HG03060 (cell line): ENCODE data around the gene GRM4.

Experiments used
- ATAC-seq: cut with Tn5 transposase; IDR thresholded peaks from one replicate; pipeline ENCODE4 v1.9.1; 2021; ENCODE audit warnings: low read depth, moderate number of reproducible peaks; ENCODE audit not compliant: unreplicated experiment

Gene GRM4

DNA sequence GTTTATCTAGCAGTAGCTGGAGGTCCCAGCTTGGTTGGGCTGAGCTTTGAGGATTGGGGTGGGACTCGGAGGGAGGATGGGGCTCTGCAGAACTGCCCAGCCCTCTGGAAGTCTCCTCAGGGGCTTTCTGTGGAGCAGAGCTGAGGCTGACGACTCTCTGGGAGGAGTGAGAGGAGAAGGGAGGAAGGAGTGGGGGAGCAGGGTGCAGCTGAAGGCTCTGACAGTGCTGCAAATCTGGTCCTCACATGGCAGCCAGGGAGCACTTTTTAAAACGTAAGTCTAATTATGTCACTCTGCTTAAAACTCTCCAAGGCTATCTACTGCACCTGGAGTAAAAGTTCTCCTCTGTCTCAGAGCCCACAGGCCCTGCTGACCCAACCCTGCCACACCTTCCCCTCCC lies 32.4 kb downstream of the GRM4 start:
- no peak for ATAC-seq

DNA sequence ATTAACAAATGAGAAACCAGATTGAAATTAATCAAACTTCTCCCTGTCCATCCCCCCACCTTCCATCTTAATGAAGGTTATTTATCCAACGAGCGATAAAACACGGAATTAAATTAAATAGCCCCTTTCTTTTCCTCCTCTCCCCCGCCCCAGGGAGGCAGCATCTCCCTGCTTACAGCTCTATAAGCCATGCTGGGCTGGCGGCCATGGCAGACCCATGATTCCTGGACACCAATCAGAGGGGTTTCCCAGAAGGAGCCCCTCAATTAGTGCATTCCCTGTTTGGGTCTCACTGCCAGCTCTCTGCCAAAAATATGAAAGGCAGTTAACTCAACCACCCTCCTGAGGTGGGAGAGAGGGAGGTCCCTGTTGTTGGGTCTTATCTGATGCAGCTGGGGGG lies 33.8 kb downstream of the GRM4 start:
- ATAC-seq = no peak

DNA sequence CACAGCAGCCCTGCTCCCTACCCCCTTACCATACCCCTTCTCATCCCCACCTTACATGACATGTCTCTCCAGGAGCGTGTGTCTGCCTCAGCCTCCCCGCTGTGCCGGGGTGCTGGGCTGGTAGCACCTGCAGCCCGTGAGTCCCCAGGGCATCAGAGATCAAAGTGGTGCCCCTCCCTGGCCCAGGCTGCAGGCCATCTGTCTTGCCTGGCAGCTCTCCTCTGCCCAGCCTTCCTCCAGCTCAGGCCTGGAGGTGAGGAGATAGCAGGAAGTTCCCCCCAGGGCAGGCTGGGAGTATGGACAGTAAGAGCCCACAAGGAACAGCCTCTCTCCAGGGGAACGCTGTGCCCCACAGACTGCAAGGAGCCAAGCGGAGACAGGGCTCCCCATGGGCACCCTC lies 35.3 kb downstream of the GRM4 start:
- ATAC-seq = no peak

DNA sequence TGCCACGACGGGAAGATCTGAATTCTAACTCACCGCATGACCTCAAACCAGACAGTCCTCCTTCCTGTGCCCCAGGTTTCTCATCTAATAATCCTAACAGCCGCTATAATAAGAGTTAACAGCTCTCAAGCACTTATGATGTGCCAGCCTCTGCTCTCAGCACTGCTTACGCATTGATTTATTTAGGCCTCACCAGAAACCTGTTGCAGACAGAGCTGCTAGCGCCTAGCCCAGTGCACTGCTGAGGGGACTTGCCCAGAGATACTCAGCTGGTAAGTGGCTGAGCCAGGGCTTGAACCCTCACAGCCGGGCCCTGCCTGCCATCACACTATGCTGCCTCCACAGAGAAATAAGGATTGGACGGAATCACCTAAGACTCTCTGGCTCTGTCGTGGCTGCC lies 37.7 kb downstream of the GRM4 start:
- no peak for ATAC-seq

DNA sequence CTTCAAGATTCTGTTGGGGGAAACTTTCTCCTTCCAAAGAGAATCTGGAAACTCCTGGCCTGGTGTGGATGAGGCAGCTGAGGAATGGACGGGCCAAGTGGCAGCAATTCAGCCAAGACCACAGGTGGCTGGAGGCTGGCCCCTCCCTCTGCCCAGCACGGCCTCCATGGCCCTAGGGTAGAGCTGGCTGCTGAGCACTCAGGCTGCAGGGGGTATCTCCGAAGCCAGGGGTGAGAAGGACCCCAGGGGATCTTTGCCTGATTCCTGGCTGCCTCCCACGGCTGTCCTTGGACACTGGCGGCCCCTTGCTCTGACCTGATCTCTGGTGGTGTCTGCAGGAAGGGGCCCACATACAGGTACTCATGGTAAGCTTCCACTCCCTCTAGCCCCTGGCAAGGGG lies 39.0 kb downstream of the GRM4 start:
- no peak for ATAC-seq

DNA sequence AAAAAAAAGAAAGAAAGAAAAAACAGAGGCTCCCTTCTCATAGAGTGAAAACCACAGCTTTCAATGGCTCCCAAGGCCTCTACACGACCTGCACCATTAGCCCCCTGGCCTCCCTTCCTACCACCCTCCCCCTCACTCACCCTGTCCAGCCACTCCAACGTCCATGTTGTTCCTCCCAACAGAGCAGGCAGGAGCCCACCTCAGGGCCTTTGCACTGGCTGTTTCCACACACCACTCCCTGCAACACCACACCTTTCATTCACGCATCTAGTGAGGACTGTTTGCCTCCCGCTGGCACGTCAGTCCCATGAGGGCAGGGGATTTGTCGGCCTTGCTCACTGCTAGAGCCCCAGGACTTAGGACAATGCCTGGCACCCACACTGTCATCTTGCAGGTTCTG lies 39.5 kb downstream of the GRM4 start:
- ATAC-seq = no peak

DNA sequence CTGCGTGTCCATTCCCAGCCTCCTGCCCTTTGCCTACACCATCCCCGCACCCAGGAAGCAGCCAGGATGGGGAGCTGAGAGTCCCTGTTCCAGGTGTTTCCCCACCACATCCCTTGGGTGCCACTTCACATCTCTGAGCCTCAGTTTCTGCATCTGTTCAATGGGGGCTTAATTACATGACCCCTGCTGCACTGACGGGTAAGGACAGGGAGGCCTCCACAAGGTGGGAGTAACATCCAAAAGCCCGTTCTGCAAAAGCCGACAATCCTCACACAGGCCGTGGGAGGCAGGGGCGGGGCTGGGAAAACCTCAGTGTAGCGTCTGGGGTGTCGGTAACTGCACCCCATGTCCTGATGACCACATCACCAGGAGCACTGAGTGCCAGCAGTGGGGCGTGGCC lies 41.3 kb downstream of the GRM4 start:
- no peak for ATAC-seq

DNA sequence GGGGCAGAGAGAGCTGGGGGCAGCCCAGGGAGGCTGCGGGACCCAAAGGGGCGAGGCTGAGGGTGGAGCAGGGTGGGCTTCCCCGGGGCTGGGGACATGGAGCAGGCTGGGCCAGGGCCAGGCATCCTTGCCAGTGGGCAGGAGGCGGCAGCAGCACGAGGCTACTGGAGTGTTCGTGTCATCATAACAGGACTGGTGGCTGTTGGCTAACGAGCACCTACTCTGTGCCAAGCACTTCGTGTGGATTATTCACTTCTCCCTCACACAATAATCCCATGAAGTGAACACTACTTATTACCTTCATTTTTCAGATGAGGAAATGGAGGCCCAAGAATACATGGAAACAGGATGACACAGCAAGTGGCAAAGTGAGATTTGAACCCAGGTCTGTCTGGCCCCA lies 41.7 kb downstream of the GRM4 start:
- ATAC-seq = no peak

DNA sequence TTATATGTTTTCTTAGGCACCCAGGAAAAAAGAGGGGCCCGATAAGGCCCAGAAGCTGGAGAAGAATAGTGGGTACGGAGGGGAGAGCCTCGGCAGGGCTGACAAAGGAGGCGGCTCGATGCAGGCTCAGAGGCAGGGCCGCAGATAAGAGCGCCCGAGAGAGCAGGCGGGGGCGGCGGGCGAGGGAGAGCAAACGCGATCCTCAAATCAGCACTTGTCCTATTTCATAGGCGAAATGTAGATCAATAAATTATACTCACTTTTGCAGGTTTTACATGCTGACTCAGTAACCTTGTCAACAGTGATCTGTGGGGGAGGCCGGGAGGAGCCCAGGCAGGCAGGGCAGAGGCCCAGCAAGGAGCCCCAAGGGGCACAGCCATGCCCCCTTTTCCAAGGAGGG lies 42.6 kb downstream of the GRM4 start:
- ATAC-seq = no peak

DNA sequence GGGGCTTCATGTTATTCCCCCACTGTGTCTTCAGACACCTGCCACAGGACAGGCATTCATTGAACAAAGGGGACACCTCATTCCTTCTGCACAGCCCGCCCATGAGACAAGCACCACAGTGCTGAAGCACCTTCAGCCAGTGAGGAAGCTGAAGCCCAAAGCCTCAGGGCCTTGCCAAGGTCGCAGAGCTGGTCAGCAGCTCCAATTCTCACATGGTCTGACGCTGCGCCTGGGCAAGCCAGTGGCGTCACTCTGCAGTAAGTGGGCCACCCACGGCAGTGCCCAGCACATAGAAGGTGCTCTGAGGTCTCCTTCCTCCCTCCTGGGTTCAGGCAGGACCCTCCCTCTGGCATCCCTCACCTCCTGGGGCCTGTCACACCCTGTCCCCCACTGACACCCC lies 43.2 kb downstream of the GRM4 start:
- no peak for ATAC-seq

DNA sequence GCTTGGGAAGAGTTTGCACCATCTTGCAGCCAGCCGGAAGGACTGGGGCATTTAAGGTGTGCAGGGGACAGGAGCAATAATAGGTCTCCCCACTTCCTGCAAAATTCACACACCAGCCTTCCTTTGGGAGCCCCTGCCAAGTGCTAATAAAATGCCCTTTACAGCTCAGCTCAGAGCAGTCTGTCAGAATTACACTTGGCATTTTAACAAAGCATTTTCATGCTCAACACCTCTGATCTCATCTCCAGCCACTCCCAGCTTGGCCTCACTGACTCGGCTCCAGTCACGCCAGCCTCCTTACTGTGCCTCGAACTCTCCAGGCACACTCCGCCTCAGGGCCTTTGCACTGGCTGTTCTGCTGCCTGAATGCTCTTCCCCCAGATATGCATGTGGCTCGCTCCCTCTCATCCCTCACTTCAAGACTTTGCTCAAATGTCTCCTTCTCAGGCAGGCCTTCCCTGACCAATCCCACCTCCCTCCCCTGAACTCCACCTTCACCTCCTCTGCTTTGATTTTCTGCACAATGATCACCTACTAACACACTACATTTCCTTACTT lies 43.7 kb downstream of the GRM4 start:
- ATAC-seq = no peak

DNA sequence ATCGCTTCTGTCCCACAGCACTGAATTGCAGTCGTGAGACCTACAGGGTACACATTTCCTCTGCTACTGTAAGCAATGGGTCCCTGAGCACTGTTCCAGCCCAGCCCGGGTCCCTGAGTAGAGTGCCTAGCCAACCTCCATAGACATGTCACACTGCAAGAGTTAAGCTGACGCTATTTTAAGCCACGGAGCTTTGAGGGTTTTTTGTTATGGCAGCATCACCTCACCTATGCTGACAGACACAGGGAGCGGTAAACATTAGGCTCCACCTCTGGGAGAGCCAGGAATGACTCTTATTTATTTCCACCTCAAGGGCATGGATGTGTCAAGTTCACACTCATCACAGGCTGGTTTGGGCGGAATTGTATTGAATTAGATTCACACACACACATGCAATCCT lies 45.1 kb downstream of the GRM4 start:
- no peak for ATAC-seq

DNA sequence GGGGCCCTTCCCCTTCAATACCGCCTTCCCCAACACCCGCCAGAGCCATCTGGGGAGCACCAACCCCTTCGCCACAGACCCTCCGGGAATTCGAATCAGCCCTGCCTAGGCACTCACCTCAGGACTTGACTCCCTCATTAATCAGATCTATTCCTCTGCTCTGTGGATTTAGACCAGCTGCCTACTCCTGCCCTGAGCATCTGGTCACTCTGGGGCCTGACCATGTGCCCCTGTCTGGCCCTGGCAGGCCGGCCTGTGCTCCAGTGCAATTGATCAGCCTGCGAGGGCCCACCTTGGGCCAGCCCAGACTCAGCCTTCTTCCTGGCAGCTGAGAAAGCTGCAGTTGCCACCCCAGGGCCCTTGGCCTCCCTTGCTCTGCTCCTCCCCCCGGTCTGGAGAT lies 46.0 kb downstream of the GRM4 start:
- no peak for ATAC-seq

DNA sequence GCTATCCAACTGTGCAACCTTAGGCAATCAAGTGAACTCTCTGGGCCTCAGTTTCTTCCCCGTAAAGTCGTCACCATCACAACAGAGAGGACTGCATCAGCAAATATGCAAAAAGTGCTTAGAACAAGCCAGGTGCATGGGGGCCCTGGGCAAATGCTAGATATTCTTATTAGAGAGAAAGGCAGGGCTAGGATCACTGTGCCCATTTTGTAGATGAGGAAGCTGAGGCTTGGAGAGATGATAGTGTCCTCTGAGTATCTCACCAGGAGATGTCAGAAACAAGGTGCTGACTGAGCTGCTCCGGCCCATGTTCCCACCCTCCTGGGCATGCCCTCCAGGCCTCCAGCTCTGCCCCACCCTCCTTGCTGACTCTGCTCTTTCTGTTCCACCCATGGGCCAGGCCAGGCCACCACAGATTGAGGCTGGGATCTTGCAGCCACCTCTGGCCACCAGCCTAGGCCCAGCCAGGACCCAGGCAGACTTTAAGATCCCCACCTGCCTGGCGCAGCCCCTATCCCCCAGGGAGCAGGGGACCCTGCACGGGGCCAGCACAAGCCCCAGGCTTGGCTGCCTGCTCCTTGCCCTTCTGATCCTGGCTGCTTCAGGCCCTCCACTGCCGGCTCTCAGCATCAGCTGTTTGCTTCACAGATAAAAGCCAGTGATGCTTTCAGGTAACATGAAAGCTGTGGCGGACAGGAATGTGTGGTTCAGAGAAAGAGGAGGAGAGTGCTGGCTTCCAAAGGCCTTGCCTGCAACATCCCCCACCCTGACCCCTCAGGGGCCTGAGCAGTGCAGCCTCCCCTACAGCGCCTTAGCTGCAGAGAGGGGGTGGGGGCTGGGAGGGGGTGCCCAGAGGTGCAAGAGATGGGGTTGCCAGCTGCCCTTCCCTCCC lies 47.6 kb downstream of the GRM4 start:
- no peak for ATAC-seq

DNA sequence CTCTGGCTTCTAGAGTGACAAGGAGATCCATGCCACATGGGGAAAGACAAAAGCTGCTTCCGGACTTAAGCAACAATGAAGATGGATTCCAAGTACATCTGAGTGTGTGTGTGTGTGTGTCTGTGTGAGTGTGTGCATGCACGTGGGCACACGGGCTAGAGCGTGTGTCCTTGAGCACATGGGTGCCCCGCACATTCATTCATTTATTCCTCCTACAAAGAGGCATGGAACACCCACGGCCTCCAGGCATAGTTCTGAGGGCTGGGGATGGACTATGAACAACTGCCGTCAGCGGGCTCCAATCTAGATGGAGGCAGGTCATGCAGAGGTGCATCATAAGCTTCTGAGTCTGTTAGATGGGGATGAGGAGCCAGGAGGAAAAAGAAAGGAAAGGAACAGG lies 49.1 kb downstream of the GRM4 start:
- ATAC-seq = no peak

DNA sequence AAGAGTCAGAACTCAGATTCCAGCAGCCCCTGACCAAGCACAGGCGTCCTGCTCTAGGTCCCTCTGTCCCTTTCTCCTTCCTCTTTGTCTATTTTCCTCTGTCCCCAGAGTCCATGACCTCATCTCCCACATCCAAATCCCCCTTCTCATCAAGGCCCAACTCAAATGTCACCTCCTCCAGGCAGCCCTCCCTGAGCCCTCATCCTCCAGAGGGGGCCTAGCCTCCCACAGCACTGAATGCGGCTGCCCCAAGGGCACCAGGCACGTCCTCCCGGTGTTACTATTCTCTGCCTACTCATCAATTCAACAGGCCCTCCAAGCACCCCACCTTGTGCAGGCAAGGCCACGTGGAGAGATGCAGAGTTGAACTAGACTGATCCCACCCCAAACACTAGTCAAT lies 49.7 kb downstream of the GRM4 start:
- no peak for ATAC-seq

DNA sequence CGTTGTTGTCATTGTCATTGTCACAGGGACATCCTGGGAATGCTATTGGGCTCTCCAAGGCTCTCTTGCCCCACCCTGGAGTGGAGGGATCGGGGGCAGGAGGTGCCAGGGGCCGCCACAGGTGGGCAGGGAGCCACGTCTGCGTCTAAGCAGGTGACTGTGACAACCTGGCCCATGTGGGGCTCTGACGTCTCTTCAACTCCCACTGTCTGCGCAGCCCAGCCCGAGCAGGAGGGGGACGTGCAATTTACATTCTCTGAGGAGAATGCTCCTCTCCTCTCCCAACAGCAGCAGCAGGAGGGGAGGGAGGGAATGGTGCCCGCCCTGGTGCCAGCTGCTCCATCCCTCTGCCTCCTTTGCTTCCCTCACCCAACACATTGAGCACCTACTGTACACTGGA lies 50.1 kb downstream of the GRM4 start:
- ATAC-seq = no peak

DNA sequence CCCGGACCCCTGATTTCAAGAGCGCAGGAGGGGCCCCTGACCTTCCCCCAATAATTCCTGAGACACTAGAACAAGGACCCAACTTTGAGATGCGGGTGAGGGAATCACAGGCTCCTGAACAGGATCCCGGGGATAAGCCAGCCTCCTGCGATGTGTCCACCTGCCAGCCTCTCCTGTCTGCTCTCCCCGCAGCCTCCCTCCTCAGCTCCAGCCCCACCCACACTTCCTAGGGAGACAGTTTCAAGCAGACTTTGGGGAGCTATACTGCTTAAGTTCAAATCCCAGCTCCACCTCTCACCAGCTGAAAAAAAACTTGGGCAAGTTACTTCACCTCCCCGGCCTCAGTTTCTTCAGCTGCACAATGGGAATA lies 50.8 kb downstream of the GRM4 start:
- no peak for ATAC-seq

DNA sequence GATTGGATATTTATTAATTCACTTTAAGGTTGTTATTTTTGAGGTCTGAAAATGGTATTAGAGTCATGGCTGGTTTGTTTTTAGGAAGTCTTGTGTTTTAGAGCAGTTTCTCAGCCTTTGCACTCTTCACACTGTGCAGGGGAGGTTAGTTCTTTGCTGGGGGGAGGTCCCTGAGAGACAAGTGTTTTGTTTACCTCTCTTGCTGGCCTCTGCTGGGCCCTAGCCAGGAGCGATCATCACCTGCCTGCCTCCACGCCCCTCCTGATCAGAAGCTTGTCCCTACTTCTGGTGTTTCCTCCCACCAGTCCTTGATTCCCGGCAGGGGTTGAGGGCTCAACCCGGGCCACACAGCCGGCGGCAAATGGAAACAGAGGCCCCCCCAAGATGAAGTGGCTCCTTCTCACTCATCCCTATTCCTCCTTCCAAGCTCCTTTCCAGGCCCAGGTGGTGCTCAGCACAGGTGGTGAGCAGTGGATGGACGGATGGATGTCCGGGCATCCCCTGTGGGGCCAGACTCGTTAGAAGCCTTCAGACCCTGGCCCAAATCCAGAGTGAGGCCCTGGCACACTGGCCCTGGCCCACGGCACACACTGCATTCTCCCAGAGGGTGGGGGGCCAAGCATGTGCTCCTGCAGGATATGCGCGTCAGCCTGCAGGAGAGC lies 51.3 kb downstream of the GRM4 start:
- no peak for ATAC-seq

DNA sequence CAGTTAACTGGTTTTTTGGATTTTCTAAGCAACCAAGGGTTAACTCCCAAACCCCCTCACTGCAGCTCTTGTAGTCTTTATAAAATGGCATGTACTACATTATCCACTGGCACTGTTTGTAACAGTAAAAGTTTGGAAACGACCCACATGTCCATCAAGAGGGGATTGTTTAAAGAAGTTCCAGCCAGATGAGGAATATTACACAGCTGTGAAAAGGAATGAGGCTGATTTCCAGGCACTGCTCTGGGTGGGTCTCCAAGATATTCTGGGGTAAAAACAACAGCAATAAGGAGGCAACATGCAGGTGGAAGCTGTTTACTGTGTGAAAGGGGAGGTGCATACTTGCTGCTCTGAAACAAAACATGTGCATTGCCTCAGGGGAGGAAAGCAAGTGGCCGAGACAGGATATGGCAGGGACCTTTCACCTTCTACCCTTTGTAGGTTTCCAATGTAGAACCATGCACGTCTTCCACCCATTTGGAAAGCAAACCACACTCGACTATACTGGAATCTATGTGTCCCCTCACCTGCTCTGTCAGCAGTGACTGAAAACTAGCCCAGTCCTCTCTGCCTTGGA lies 51.9 kb downstream of the GRM4 start:
- ATAC-seq = no peak

DNA sequence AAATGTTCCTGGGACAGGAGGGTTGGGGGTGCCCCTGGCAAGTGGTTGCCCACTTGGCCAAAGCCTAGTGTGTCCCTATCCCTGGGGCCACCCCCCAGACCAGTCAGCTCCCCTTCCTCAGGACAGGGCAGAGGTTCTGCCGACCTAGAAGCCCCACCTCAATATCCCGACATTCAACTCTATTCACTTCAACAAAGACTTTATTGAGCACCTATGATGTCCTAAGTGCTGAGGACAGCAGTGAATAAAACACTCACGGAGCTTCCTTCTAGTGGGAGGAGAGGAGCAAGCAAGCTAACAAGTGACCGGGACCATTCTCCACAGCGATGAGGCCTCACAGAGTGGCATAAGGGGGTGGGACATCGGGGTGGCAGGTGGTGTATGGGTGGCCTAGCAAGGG lies 52.7 kb downstream of the GRM4 start:
- no peak for ATAC-seq

DNA sequence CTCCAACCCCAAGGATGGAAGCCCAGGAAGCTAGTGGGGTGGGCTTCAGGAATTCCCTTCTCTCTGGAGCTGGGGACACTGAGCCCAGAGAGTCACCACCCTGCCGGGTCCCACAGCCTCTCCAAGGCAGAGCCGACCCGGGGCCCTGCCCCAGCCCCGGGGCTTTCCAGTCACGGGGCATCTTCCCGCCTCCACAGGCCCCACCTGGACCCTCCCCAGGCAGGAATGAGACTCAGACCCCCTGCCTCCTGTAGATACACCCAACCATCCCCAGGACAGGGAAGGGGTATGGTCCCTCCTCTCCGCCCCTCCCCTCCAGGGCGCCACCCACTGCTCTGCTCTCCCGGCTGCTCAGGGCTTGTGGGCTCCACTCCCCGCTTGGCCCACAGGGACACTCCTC lies 53.3 kb downstream of the GRM4 start:
- no peak for ATAC-seq
